Measurements from ENCODE around the gene POU2F3. TPM values are rescaled to one million over a fixed set of nuclear protein-coding genes. Genes with fewer than 3 reads are reported as not detected.

The POU2F3 gene
- total RNA-seq, 1 donor from 2014 or later: 0.97 TPM

- peaks cover 2% of the 10 kb centered on the region for H3K27me3 Mint-ChIP-seq (ENCODE audit: unreplicated experiment)
- DNase-seq (ENCODE audit: low spot score): no peak
- peaks cover 2% of the 10 kb centered on the region for H3K36me3 Mint-ChIP-seq (ENCODE audit: low read depth, unreplicated experiment)
- H3K4me3 Mint-ChIP-seq (ENCODE audit: unreplicated experiment): no peak overlapping the region
- H3K27ac Mint-ChIP-seq (ENCODE audit: unreplicated experiment): no peak overlapping the region
- no peak for TF ChIP-seq CTCF (IDR thresholded peaks at IDR 0.05; ENCODE audit: unreplicated experiment)
- H3K9me3 Mint-ChIP-seq (ENCODE audit: unreplicated experiment): no peaks in the 10 kb centered on the region
- H3K4me1 Mint-ChIP-seq (ENCODE audit: unreplicated experiment): peaks cover 12% of the 10 kb centered on the region
Measured at GRCh38 chr11:120307476-120307875, 67.5 kb downstream of the POU2F3 start.

- Mint-ChIP-seq H3K36me3 (ENCODE audit: low read depth, unreplicated experiment) (peaks cover 5% of the 10 kb centered on the region), H3K4me1 (ENCODE audit: unreplicated experiment) (peaks cover 6% of the 10 kb centered on the region), H3K27me3 (ENCODE audit: unreplicated experiment) (peaks cover 2% of the 10 kb centered on the region), H3K9me3 (ENCODE audit: unreplicated experiment) (no peaks in the 10 kb centered on the region), H3K4me3 (ENCODE audit: unreplicated experiment) (no peak overlapping the region), H3K27ac (ENCODE audit: unreplicated experiment) (no peak overlapping the region)
- DNase-seq (ENCODE audit: low spot score): no peak
- TF ChIP-seq CTCF (IDR thresholded peaks at IDR 0.05; ENCODE audit: unreplicated experiment): no peak
Measured at GRCh38 chr11:120308081-120308480, 68.1 kb downstream of the POU2F3 start.

- Mint-ChIP-seq H3K36me3 (ENCODE audit: low read depth, unreplicated experiment) (peaks cover 5% of the 10 kb centered on the region), H3K4me1 (ENCODE audit: unreplicated experiment) (peaks cover 6% of the 10 kb centered on the region), H3K4me3 (ENCODE audit: unreplicated experiment) (no peak overlapping the region), H3K27ac (ENCODE audit: unreplicated experiment) (no peak overlapping the region), H3K27me3 (ENCODE audit: unreplicated experiment) (no peaks in the 10 kb centered on the region), H3K9me3 (ENCODE audit: unreplicated experiment) (no peaks in the 10 kb centered on the region)
- no peak for TF ChIP-seq CTCF (IDR thresholded peaks at IDR 0.05; ENCODE audit: unreplicated experiment)
- no peak for DNase-seq (ENCODE audit: low spot score)
Measured at GRCh38 chr11:120310870-120311269, 70.9 kb downstream of the POU2F3 start.

- no peaks in the 10 kb centered on the region for H3K9me3 Mint-ChIP-seq (ENCODE audit: unreplicated experiment)
- no peak for TF ChIP-seq CTCF (IDR thresholded peaks at IDR 0.05; ENCODE audit: unreplicated experiment)
- no peak overlapping the region for H3K4me3 Mint-ChIP-seq (ENCODE audit: unreplicated experiment)
- H3K27ac Mint-ChIP-seq (ENCODE audit: unreplicated experiment): no peak overlapping the region
- DNase-seq (ENCODE audit: low spot score): no peak
- no peaks in the 10 kb centered on the region for H3K27me3 Mint-ChIP-seq (ENCODE audit: unreplicated experiment)
- peaks cover 10% of the 10 kb centered on the region for H3K4me1 Mint-ChIP-seq (ENCODE audit: unreplicated experiment)
- peaks cover 5% of the 10 kb centered on the region for H3K36me3 Mint-ChIP-seq (ENCODE audit: low read depth, unreplicated experiment)
Measured at GRCh38 chr11:120314861-120315260, 74.9 kb downstream of the POU2F3 start.

GRCh38 chr11:120316880-120317688 is 77.1 kb downstream of the POU2F3 start:
- Mint-ChIP-seq H3K4me3 (ENCODE audit: unreplicated experiment) (no peak overlapping the region), H3K27me3 (ENCODE audit: unreplicated experiment) (no peaks in the 10 kb centered on the region), H3K27ac (ENCODE audit: unreplicated experiment) (no peak overlapping the region), H3K4me1 (ENCODE audit: unreplicated experiment) (peaks cover 10% of the 10 kb centered on the region), H3K9me3 (ENCODE audit: unreplicated experiment) (no peaks in the 10 kb centered on the region), H3K36me3 (ENCODE audit: low read depth, unreplicated experiment) (peaks cover 5% of the 10 kb centered on the region)
- no peak for DNase-seq (ENCODE audit: low spot score)
- no peak for TF ChIP-seq CTCF (IDR thresholded peaks at IDR 0.05; ENCODE audit: unreplicated experiment)
